CD4-positive, alpha-beta T cell (primary cell): ENCODE measurements around the gene CBFA2T3. TPM values are rescaled to one million over a fixed set of nuclear protein-coding genes. Genes with fewer than 3 reads are reported as not detected.

Experiments used
- ATAC-seq: fragments of 200-7000 bp; cut with Tn5 transposase; one replicate; pipeline ENCODE4 v1.10.0; 2022; ENCODE audit warnings: mild to moderate bottlenecking; ENCODE audit not compliant: poor library complexity
- CTCF ChIA-PET: fragments of 350-600 bp; sonication (Branson Sonifier 250); formaldehyde crosslinking; loops from one replicate; lab custom pipeline; 2021; ENCODE audit warnings: antibody characterized with exemption, inconsistent platforms; lab: Charles Lee
- POLR2A ChIA-PET: fragments of 350-600 bp; sonication (Branson Sonifier 250); formaldehyde crosslinking; loops from one replicate; lab custom pipeline; 2021; ENCODE audit warnings: antibody characterized with exemption, inconsistent platforms; lab: Charles Lee
- DNase-seq, 14 experiments: peaks; one replicate each; pipeline ENCODE4 v3.0.0-alpha.2; 2013 to 2020; ENCODE audit warnings: mixed read lengths in 2 of 14
- H3K27ac ChIP-seq, 2 donors: one replicate each; pipeline versions ENCODE4 v1.5.1 to v1.7.0; 2013; ENCODE audit warnings: low read length in 2 of 2, low read depth in 1 of 2, mild to moderate bottlenecking in 1 of 2
- H3K27me3 ChIP-seq, 2 experiments: 1 replicate in 1 of 2; 2 replicates in 1 of 2; pipeline versions ENCODE4 v1.6.1 to v1.7.0; 2013; ENCODE audit warnings: low read length in 2 of 2, control low read depth in 1 of 2, mild to moderate bottlenecking in 1 of 2, moderate library complexity in 1 of 2; ENCODE audit not compliant: insufficient read depth in 2 of 2, control insufficient read depth in 1 of 2
- H3K36me3 ChIP-seq: one replicate; pipeline ENCODE4 v1.6.1; 2013; ENCODE audit warnings: low read length, control low read depth; ENCODE audit not compliant: insufficient read depth
- H3K4me1 ChIP-seq: one replicate; pipeline ENCODE4 v1.6.1; 2013; ENCODE audit warnings: low read length, control low read depth; ENCODE audit not compliant: insufficient read depth
- H3K4me3 ChIP-seq: one replicate; pipeline ENCODE4 v1.5.1; 2013; ENCODE audit warnings: mild to moderate bottlenecking, low read length, moderate library complexity
- H3K9me3 ChIP-seq, 2 experiments: 1 replicate in 1 of 2; 2 replicates in 1 of 2; pipeline versions ENCODE4 v1.6.1 to v1.7.0; 2013; ENCODE audit warnings: low read length in 2 of 2, mild to moderate bottlenecking in 2 of 2, control low read depth in 1 of 2, moderate library complexity in 1 of 2; ENCODE audit not compliant: control insufficient read depth in 1 of 2, insufficient read depth in 1 of 2
- H3K27ac Mint-ChIP-seq: one replicate; pipeline ENCODE4 v1.8.0; 2020; ENCODE audit warnings: mixed read lengths
- H3K27me3 Mint-ChIP-seq: one replicate; pipeline ENCODE4 v1.8.0; 2021; ENCODE audit warnings: mixed read lengths
- H3K36me3 Mint-ChIP-seq: one replicate; pipeline ENCODE4 v1.8.0; 2021; ENCODE audit warnings: low read depth, mixed read lengths
- H3K4me1 Mint-ChIP-seq: one replicate; pipeline ENCODE4 v1.8.0; 2021; ENCODE audit warnings: low read depth, mixed read lengths
- H3K4me3 Mint-ChIP-seq: one replicate; pipeline ENCODE4 v1.8.0; 2020; ENCODE audit warnings: mild to moderate bottlenecking, mixed read lengths
- H3K9me3 Mint-ChIP-seq: one replicate; pipeline ENCODE4 v1.8.0; 2020; ENCODE audit warnings: mixed read lengths
- intact Hi-C, 2 experiments: fragments of 100-400 bp; cut with DNase I in 1 of 2; cut with micrococcal nuclease in 1 of 2; formaldehyde crosslinking; loops; one replicate each; pipeline versions ENCODE4 v1.15.1 to v1.9.0; 2023 to 2025; cut with DNase I, micrococcal nuclease
- total RNA-seq, 174 experiments: library from RNA in 2 of 174; stranded (reverse) in 2 of 174; gene quantifications; one replicate each; pipeline ENCODE4 v1.2.3 and lab custom pipeline; 2021 to 2026
- TF ChIP-seq, protein P1 (sequence below): fragments of 200-600 bp; IDR thresholded peaks from one replicate; pipeline ENCODE4 v1.8.0; 2022; ENCODE audit warnings: antibody characterized with exemption, mild to moderate bottlenecking

Gene CBFA2T3
- total RNA-seq, 2 experiments from 2014 or later: 0.80 to 1.6 TPM

DNA sequence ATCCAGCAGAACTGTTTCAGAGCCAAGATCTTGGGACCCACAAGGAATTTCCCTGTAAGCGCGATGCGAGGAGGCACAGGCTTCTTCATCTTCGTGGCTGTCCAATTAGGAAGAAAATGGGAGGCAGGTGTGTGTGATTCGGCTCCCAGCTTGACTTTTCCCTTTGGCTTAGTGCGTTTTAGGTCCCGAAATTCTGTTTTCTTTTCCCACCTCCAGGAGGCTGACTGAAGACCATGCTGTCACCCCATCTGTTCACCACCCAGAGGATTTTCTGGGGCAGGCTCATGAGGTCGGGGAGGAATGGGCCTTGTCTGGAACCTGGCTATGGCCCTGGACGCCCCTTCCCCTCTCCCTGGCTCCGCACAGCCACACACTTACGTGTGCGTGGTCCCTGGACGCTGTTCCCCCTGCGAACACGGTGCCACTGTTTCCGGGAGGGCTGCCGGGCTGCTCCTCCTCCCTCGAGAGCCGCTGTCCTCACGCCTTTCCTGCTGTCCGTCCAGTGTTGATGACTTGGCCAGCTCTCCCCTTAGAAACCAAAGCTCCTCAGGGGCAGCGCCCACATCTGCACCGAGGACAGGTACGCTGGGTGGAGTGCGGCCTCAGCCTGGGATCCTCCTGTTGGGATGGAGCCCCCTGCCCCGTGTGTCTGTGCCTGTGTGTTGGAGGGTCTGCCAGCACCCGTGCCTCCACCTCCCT is 107.9 kb downstream of the CBFA2T3 start:
- POLR2A ChIA-PET: interaction anchor here (1.1 kb wide), 1 partner anchor 11 kb away, joined by 3 read pairs; no protein-coding TSS in a partner anchor
- Mint-ChIP-seq H3K27me3 (peaks cover 11% of the 10 kb centered on the region), H3K36me3 (no peaks in the 10 kb centered on the region), H3K4me1 (no peaks in the 10 kb centered on the region), H3K4me3 (no peak overlapping the region), H3K9me3 (no peaks in the 10 kb centered on the region), H3K27ac (no peak overlapping the region)
- CTCF ChIA-PET: no interaction called here
- H3K4me1 ChIP-seq: peaks cover 6% of the 10 kb centered on the region
- H3K4me3 ChIP-seq: no peak overlapping the region
- peaks cover 13 to 15% of the 10 kb centered on the region in 2 experiments for H3K27me3 ChIP-seq
- peaks cover 0 to 5% of the 10 kb centered on the region in 2 experiments for H3K9me3 ChIP-seq
- H3K36me3 ChIP-seq: no peaks in the 10 kb centered on the region
- no peak overlapping the region for H3K27ac ChIP-seq
- intact Hi-C loops: no loop called here
- no peak for DNase-seq
- ATAC-seq: no peak
- TF ChIP-seq, protein P1, sequence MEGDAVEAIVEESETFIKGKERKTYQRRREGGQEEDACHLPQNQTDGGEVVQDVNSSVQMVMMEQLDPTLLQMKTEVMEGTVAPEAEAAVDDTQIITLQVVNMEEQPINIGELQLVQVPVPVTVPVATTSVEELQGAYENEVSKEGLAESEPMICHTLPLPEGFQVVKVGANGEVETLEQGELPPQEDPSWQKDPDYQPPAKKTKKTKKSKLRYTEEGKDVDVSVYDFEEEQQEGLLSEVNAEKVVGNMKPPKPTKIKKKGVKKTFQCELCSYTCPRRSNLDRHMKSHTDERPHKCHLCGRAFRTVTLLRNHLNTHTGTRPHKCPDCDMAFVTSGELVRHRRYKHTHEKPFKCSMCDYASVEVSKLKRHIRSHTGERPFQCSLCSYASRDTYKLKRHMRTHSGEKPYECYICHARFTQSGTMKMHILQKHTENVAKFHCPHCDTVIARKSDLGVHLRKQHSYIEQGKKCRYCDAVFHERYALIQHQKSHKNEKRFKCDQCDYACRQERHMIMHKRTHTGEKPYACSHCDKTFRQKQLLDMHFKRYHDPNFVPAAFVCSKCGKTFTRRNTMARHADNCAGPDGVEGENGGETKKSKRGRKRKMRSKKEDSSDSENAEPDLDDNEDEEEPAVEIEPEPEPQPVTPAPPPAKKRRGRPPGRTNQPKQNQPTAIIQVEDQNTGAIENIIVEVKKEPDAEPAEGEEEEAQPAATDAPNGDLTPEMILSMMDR: no peak

DNA sequence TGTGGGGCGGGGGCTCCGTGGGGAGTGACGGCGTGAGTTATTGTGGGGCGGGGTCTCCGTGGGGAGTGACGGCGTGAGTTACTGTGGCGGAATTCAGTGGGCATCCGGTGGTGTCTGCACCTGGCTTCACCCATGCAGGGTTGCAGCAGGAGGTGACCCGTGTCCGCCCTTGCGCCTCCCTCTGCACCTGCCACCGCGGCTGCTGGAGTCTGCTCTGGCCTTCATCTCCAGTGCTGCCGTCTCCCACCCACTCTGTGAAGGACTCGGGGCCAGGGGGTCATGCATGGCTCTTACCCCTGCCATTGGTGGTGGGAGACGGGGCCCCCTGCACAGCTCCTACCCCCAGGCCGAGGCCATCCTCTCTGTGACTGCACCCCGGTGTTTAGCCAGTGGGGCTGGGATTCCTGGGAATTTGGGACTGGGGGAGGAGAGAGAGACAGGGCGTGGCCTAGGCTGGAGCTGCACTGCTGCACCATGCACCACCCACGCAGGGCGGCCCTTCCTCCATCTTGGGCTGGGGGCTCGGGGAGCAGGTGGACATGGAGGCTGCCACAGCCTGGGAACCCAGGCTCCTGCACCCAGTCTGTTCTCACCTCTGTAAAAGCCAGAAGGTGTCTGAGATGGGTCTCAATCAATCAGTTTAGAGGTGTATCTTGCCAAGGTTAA is 109.3 kb downstream of the CBFA2T3 start:
- Histone ChIP-seq H3K4me1 (peaks cover 6% of the 10 kb centered on the region), H3K4me3 (no peak overlapping the region), H3K9me3 (no peaks in the 10 kb centered on the region), H3K27me3 (peaks cover 13 to 15% of the 10 kb centered on the region in 2 experiments), H3K27ac (no peak overlapping the region), H3K36me3 (peaks cover 4% of the 10 kb centered on the region)
- ChIA-PET CTCF (no interaction called here), POLR2A (no interaction called here)
- H3K36me3 Mint-ChIP-seq: peaks cover under 1% of the 10 kb centered on the region
- no peaks in the 10 kb centered on the region for H3K9me3 Mint-ChIP-seq
- TF ChIP-seq, protein P1: no peak
- H3K27ac Mint-ChIP-seq: no peak overlapping the region
- no peak for ATAC-seq
- intact Hi-C loops: no loop called here
- no peak for DNase-seq
- peaks cover 11% of the 10 kb centered on the region for H3K27me3 Mint-ChIP-seq
- H3K4me1 Mint-ChIP-seq: no peaks in the 10 kb centered on the region
- H3K4me3 Mint-ChIP-seq: no peak overlapping the region

DNA sequence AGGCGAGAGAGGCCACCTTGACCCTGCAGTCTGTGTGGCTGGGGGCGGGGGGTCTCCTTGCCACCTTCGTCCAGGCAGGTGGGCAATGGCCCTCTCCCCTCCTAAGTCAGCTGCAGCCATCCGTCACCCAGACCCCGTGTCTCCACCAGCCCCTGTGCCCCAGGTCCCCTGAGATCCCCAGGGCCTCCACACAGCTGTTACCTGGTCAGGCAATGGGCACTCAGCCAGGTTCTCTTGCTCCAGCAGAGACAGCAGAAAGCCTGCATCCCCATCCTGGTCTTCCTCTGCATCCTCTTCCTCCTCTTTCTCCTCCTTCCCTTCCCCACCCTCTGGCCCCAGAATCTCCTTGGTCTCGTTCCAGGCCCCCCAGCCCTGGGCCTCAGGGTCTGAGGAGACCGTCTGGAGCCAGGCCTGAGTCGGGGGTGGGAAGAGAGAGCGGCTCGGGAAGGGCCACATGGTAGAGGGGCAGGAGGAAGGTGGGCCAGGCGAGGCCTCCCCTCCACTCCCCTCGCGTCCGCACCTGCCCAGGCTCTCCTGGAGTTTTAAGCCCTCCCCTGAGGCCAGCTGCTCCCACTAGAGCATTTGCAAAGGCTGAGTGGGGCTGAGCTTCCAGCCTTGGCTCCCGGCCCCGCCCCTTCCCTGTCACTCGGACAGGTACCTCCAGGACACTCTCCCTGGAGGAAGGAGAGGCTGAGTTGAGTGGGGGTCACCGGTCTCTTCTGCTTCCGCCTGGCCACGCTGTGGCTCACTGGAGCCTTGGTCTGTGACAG is 110.7 kb downstream of the CBFA2T3 start, which contains the start of gene PABPN1L:
PABPN1L (minus strand) TSS at position 510 of the 770 bp plus-strand sequence; CDS start at position 456, 54 bp downstream.
- Histone ChIP-seq H3K27me3 (peaks cover 7 to 8% of the 10 kb centered on the region in 2 experiments), H3K4me1 (peaks cover 6% of the 10 kb centered on the region), H3K27ac (no peak within 1 kb of the TSS), H3K36me3 (peaks cover 17% of the 10 kb centered on the region), H3K4me3 (no peak within 1 kb of the TSS), H3K9me3 (no peaks in the 10 kb centered on the region)
- intact Hi-C loops: no loop called here
- Mint-ChIP-seq H3K4me1 (no peaks in the 10 kb centered on the region), H3K27me3 (peaks cover 9% of the 10 kb centered on the region), H3K36me3 (peaks cover 10% of the 10 kb centered on the region), H3K4me3 (no peak within 1 kb of the TSS), H3K27ac (no peak within 1 kb of the TSS), H3K9me3 (no peaks in the 10 kb centered on the region)
- CTCF ChIA-PET: no interaction called here
- POLR2A ChIA-PET: no interaction called here
- TF ChIP-seq, protein P1: no peak
- ATAC-seq (no peak), DNase-seq (no peak)
